Cerebellar cortex (tissue), 1 donor: Measurements from ENCODE around the gene TJP1.
A peak's percentile ranks its signal among the peaks of the same experiment; 100 is the strongest.
"Not testable (repeated sequence)": the region's sequence is repeated elsewhere in the genome, so short reads cannot be mapped to it uniquely, and the experiment has no call there.

Experiments
- DNase-seq: peaks from one replicate; pipeline ENCODE4 v3.0.0-alpha.2; 2015; ENCODE audit warnings: low spot score

Gene TJP1

DNA sequence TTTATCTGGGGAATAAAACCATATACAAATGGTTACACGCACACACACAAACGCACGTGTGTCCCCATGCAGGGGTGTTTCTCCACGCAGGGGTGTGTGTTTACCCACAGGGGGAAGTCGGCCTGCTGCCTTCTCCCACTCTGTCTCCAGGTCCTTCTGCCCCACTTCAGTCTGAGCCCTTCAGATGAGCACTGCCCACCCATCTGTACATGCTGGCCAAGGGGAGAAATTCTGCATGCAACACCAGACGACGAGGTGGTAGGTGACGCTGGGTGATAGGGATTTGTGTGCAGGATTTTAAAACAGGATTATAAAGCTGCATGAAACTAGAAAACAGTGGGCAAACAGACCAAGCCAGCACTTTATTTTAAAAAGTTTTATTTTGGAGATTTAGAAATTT is 122.5 kb downstream of the TJP1 start:
- no peak for DNase-seq

DNA sequence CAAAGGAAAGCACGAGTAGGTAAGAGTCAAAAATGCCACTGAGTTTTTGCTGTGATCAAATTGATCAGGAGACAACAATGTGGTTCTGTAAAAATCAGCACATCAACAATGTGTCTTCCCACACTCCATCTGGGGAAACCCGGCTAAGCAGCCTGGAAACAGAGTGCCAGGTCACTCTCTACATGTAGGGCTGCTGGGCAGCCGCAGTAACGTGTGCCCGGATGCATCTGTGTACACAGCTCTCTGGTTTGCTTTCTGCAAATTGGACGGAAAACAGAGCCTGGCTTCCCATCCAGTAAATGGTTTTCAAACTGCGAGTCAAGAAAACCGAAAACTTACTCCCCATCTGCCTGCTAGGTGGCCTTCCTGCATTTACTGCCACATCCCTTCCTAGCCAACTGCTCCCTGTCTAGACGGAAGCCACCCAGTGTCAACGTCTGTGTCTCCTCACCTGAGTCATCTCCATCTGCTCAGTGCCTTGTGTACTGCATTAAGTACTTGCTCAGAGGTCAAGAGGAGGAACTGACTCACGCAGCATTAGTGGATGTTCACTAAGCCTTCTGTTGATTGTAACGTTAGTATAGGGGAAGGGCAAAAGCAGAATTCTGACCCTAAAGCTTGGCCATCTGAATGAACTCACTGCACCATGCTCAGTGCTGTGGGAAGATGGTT is 124.1 kb downstream of the TJP1 start:
- peak; percentile 36 for DNase-seq

DNA sequence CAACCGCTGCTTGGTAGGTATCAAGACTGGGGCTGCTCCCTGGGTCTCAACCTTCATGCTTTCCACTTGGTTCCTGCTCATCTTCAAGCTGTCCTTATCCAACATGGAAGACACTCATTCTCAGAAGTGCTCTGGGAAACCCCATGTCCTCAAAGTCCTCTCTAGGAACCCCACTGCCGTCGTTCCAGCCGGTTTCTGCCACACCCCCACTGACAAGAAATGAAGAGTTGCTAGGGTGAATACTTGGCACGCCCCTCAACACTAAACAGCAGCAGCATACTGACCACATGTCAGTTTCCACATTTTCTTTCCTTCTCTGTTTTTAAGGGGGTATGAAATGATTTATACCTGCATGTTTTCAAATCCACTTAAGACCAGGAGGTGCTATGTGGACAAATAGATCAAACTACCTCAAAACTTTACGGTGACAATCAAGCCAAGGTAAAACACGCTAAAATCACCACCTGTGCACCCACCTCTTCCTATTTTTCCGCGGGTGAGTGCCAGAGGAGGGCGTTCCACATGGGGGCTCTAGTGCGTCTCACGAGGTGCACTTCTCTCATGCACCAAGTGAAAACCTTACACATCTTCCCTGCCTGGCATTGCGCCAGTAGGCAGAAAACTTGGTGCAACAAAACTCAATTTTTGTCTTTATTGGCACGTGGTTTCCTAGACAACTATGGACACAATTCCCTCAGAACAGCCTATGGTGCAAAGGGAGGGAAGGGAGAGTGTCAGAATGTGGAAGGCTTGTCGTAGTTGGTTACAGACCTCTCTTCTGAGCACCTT is 125.1 kb downstream of the TJP1 start:
- no peak for DNase-seq

DNA sequence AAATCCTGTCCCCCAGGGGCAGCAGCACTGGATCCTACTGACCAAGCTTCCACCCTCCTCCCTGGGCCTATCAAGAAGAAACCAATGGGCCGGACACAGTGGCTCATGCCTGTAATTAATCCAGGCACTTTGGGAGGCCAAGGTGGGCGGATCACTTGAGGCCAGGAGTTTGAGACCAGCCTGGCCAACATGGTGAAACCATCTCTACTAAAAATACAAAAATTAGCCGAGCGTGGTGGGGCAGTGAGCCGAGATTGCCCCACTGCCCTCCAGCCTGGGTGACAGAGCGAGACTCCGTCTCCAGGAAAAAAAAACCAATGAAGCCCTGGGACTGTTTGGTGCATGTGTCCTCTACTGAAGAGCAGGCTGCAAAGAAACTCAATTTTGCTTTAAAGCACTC is 125.8 kb downstream of the TJP1 start:
- not testable (repeated sequence) for DNase-seq

DNA sequence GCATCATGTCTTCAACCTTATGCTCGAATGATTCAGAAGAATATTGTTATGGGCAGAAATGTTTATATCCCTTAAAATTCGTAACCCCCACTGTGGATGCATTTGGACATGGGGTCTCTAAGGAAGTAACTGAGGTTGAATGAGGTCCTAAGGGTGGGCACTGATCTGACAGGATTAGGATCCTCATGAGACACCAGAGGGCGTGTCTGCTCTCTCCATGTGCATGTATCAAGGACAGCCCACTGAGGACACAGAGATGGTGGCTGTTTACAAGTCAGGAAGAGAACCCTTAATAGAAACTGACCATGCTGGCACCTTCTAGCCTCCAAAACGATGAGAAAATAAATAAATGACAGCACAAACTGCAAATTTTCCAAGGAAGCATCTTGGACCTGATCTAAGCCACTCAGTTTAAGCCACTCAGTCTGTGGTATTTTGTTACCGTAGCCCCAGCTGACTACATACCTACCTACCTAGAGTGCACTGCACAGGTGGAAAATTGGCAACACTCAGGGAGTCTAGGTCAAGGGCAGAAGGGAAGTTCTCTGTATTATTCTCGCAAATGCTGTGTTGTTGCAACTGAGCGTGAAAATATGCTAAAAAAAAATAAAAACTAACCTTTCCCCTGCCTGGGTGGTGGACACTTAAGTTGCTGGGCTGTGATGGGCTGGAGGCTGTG is 126.6 kb downstream of the TJP1 start:
- no peak for DNase-seq

DNA sequence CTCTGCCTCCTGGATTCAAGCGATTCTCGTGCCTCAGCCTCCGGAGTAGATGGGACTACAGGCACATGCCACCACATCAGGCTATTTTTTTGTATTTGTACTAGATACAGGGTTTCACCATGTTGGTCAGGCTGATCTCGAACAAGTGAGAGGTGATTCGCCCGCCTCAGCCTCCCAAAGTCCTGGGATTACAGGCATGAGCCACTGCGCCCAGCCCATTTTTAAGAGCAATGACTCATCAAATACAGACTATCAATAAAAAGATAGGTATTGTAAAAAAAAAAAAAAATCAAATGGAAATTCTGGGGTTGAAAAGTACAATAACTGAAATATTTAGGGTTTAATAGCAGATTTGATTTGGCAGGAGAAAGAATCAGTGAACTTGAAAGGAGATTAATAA is 129.0 kb downstream of the TJP1 start:
- DNase-seq = no peak

DNA sequence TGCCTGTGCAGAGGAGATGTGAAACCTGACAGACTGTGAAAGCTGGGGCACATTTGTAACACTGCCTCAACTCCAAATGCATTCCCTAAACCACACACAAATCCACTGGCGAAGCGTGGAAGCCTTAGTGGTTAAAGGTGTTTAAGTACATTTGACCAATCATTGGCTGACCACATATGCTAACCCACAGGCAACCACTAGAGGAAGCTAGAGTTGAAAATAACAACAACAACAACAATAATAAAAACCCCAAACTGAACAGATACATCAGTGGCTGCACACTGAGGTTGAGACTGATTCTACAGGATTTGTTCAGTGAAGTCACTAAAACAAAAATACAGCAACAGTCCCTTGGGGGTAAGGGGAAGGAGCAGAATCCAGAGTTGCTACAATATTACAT is 129.7 kb downstream of the TJP1 start:
- no peak for DNase-seq

DNA sequence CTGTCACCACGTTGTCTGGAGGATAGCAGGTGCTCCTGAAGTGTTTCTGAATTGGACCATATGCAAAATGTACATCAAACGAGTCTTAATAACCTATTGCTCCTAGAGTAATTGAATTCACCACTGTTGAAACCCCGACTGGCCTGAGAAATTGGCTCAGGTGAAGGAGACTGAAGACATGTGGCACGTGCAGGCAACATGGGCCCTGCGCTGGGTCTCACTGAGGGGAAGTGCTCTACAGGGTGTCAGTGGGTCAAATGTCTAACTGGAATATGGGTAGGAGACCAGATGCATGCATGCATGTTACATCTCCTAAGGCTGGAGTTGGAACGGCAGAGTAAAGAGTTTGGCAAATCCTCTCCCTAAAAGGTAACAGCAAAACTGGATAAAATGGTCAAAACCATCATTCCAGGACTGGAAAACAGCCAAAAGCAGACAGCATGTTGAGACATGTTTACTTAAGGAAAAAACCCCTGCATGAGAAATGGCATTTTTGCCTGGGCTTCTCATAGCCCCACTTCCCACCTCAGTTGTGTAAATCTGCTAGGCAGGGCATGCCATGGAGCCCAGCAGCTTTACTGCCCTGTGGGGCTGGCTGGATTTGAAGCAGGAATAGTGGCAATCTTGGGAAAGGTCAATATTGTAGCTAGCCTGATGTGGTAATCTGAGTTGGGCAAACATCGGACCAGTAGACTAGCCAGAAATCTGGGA is 131.3 kb downstream of the TJP1 start:
- DNase-seq = no peak

DNA sequence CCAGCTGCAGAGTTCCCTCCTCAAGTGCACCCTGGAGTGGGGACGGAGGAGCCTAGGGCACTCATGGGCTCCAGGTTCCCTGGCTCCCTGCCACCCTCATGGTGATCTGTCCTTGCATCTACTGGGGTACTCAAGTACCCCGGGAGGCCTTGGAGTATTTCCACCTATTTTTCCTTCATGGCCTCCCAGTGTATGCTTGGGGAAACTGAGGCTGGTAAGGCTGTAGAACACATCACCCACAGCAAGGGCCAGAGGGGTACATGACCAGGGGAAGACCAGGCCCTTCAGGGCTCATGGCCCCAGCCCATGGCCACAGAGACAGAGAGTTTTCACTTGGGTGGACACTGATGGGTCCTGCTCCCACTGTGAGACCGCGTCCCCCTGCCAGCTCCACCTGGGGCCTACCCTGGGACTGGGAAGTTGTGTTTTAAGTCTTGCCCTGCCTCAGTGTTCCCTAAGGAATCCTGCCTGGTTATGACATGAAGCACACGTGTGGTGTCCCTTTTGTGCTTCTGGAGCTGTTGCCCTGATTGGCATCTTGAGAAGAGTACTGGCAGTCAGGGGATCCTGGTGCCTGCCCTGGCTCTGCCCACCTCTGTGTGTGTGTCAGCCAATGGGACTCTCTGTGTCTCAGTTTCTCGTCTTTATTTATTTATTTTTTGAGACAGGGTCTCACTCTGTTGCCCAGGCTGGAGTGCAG is 132.8 kb downstream of the TJP1 start:
- DNase-seq = no peak

DNA sequence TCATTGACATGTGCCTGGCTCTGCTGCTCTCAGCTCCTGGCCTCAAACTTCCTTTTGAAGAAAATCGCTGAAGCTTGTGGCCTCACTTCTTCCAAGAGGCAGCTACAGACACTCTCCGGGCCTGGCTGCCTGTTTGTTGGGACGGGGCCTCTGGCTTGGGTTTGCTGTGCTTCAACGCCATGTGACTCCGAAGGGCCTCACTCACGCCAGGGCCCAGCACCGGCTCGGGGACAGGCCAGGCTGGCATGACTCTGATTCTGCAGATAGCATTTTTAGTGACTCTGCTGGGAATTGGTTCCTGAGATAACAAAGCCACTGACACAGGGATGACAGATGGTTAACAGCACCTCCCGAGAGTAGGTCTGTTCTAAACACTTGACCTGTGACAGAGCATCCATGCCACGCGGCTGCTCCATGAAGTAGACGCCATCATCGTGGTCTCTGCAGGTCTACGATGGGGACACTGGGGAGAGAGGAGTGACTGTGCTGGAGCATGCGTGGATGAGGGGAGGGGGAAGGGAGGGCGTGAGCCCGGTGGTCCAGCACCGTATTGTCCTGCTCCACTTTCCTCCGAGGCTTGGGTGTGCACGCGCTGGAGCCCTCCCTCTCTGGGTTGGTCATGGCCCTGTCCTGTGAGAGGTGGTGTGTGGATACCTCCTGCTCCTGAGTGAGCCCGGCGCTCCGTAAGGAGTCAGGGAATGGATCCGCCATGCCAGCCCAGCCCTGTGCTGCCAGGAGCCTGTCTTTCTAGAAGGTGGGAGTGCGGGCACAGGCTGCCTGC is 133.6 kb downstream of the TJP1 start:
- no peak for DNase-seq

DNA sequence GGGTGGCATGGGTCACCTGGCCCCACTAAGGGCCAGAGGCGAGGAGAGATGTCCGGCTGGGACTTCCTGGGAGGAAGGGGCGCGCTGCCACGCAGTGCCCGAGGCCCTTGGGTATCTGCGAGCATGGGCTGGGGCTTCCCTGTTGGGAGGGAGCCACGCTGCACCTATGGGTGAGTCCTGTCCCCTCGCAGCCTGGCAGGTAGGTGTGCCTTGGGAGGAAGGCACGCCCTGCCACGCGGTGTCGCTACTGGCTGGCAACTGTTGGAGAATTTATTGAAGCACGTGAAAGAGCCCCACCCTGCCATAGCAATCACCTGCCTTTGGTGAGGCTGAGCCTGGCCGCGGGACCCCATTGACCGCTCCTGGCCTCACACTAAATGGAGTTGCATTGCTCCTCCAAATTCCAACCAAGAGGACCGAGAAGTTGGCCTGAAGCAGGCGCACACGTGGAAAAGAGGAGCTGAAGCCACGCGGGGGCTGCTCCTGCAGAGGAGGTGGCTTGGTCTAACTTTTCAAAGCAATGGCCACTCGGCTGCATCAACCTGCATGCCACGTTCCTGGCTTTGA is 134.2 kb downstream of the TJP1 start:
- DNase-seq = no peak

DNA sequence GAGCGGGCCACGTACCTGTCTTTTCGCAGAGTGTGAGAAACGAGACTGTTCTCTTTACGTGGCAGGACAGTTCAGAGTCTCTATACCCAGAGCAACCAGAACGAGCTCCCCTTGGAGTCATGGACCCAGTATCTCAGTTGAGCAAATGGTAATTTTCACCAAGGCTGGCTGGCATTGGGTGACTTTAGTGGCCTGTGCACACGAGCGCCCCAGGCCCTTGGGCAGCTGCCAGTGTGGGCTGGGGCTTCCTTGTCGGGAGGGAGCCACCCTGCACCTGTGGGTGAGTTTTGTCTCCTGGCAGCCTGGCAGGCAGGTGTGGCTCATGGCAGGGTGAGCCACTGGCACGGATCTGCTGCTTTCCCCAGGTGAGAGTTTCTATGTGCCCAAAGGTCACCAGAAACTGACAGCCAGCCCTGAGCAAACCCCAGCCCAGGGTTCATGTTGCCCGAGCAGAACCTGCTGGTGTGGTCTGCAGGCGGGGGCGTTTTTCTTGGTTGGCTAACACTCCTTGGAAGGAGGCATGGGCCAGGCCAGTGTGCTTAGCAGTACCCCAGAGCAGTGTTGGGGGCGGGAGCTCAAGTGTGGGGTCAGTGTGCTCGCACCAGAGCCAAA is 135.0 kb downstream of the TJP1 start:
- DNase-seq = no peak

DNA sequence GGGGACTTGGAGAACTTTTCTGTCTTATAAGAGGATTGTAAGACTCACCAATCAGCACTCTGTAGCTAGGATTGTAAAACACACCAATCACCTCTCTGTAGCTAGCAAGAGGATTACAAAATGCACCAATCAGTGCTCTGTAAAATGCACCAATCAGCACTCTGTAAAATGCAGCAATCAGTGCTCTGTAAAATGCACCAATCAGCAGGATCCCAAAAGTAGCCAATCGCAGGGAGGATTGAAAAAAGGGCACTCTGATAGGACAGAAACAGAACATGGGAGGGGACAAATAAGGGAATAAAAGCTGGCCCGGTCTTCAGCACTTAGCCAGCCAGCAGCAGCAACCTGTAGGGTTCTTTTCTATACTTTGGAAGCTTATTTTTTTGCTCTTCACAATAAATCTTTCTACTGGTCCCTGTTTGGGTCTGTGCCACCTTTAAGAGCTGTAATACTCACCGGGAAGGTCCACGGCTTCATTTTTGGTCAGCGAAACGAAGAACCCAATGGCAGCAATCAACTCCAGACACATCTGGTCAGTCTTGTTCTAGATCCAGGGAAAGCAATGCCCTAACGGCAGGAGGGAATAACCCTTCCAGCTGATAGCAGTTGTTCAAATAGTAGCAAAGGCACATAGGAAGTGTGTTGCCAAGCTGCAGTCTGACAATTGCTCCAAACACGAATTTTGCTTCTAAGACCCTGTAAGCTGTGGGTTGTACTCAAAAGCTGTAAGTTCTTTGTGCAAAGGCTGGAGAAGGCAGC is 135.6 kb downstream of the TJP1 start:
- no peak for DNase-seq

DNA sequence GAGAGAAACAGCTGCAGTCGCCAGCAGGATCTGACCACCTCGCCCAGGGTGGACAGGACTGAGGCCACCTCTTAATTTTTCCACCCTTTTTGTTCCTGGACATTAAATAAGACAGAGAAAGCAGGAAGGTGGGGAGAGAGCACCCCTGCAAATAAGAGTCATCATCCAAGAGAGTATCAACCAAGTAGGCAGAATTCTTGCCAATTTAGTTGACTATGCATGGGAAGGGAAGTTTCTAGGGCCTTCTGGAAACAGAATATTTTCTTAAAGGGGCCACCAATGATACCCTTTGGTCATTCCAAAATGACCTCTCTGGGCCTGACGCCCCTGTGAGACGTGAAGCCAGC is 136.2 kb downstream of the TJP1 start:
- no peak for DNase-seq

DNA sequence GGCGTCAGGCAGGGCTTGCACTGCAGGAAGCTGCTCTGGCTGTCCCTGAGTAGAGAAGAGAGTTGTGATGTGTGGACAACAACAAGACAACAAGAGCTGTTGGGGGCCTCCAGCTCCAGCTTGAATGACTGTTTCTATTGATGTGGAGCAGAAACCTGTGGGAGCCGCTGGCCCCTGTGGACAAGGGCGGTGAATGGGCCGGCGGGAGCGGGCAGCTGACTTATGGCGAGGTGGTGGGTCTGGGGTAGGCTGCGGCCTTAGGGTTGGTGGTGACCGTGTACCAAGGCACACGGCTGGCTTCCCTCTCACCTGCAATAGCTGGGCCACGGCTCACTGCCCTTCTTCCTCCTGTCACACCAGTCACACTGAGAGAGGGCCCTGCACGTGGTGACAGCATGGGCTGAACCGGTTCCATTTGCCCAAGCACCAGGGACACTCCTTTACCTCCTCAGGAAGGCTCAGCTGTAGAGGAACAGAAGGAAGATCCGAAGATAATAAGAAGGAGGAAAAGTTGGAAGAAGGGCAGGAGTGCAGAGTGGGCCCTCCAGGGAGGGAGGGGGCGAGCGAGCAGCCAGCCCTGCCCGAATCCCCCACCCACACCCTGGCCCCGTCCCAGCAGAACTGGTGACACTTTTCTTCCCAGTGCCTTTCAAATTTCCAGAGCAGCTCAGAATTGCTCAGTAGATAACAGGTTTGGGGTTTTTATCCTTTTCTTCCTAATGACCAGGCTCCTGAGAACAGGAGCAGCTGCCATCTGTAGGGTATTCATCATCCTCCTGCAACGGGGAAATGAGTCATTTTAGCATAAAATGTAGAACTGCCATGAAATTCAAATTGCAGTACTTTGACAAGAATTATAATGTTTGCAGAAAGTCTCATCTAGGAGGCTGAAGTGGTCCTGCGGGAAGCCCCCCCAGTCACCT is 136.9 kb downstream of the TJP1 start:
- DNase-seq = no peak

DNA sequence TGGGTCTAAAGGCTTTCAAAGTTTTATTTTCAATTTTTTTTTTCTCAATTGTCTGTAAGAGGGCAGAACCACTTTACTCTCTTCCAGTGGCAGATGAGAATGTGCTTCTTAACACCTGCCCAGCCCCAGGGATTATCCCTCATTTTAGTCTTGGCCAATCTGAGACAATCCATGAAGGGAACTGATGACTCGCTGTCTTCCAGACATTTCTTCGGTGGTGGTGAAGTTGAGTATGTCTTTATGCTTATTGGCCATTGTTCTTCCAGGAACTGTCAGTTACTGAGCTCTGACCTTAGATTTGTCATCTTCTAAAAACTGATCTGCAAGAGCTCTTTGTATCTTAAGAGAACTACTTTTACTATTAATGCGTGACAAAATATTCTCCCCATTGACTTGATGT is 139.5 kb downstream of the TJP1 start:
- no peak for DNase-seq

DNA sequence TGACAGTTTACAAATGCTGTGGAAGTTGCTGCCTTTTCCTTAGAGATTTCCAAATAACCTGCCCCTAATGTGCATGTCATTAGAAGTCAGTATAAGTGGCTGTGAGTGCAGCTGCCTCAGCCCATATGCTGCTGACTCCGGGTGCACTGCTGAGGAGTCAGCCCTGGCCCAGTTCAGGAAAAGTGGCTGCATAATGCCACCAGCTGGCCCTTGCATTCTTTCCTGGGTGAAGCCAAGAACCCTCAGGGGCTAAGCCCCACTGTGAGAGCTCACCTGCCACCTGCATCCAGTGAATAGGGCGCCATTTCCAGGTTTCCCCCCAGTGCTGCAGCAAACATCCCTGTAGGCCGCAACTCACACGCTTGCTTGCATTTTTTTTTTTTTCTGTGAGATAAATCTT is 139.9 kb downstream of the TJP1 start:
- no peak for DNase-seq

DNA sequence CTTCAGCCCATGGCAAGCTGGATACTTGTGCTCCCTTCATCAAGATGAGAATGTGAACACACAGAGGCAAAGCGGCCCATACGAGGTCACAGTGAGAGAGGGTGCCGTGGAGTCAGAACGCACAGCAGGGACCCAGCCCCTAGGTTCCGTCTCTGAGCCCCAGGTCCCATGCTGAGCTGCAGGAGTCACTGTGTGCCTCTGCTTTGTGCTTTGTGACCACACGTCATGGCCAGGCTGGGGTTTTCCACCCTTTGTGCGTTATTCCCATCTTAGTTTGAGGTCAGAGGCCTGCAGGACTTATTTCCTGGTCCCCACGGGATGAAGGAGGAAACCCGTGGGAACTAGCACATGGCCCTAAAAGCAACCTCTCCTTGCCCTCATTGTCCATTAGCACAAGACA is 140.3 kb downstream of the TJP1 start:
- DNase-seq = no peak
